Measurements from ENCODE around the gene COL9A1. TPM values are rescaled to one million over a fixed set of nuclear protein-coding genes. Genes with fewer than 3 reads are reported as not detected.

COL9A1 gene
- total RNA-seq, 1 experiment from 2014 or later = not detected

DNA sequence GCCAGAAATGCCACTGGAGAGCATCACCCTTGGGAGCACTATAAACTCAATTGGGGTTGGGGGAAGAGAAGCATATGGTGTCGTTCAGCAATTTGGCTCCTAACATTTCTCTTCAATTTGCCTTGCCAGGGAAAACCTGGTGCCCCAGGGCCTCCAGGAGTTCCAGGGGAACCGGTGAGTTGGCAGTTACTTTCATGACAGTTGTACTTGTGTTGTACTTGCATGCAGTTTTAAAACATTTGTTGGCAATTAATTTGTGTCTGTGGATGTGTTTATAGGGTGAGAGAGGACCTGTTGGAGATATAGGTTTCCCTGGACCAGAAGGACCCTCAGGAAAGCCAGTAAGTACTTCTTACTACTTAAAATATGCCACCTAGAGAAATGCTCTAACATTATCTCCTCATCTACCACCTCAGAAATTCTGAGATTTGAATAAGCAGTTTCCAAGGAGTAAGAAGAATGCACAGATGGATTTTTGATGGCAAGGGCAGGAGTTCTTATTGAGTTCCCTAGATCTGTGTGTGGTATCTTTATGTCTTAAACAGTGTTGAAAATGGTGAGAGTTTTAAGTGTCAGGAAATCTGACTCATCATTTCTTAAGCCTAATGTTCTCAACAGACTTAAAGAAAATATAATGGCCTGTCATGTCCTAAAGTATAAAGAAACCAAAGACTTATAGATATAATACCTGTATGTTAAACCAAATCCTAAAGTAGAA, 122.5 kb downstream of the COL9A1 start:
- Histone ChIP-seq H2AFZ (ENCODE audit: low read depth, low read length, poor library complexity, severe bottlenecking) (no peak overlapping the region), H3K4me2 (ENCODE audit: low read length) (no peak overlapping the region), H3K9me3 (ENCODE audit: control insufficient read depth in 1 of 2, insufficient read depth in 1 of 2, low read depth in 1 of 2, low read length in 2 of 2) (no peaks in the 10 kb centered on the region), H3K27ac (ENCODE audit: low read depth, low read length) (no peak overlapping the region), H3K36me3 (ENCODE audit: control insufficient read depth in 1 of 2, insufficient read depth in 2 of 2, low read length in 2 of 2) (no peaks in the 10 kb centered on the region), H3K9me2 (ENCODE audit: insufficient read depth) (no peaks in the 10 kb centered on the region), H3K4me3 (replicated peaks in 1 of 2; ENCODE audit: low read depth in 1 of 2, low read length in 2 of 2) (no peak overlapping the region), H3K9ac (ENCODE audit: low read length) (no peak overlapping the region), H3K79me2 (ENCODE audit: insufficient read depth, low read length) (no peaks in the 10 kb centered on the region), H3K27me3 (ENCODE audit: insufficient read depth, low read length) (peaks cover 11% of the 10 kb centered on the region; the same call in 1 of the 2 replicates), H4K20me1 (ENCODE audit: insufficient read depth) (no peaks in the 10 kb centered on the region), H3K4me1 (ENCODE audit: control insufficient read depth in 1 of 2, insufficient read depth in 2 of 2, low read length in 2 of 2) (no peaks in the 10 kb centered on the region)
- TF ChIP-seq RAD21 (IDR thresholded peaks at IDR 0.05; ENCODE audit: low read depth) (no peak), SRF (IDR thresholded peaks at IDR 0.05; ENCODE audit: low read depth) (no peak), EZH2 (IDR thresholded peaks at IDR 0.05) (no peak), FOSL1 (IDR thresholded peaks at IDR 0.05; ENCODE audit: low read depth) (no peak), EGR1 (IDR thresholded peaks at IDR 0.05; ENCODE audit: low read depth) (no peak), ZNF274 (IDR thresholded peaks at IDR 0.05; ENCODE audit: low read depth, low read length) (no peak), TCF7L2 (IDR thresholded peaks at IDR 0.05; ENCODE audit: borderline replicate concordance, extremely low read depth, insufficient read depth, insufficient read length) (no peak), POLR2A (IDR thresholded peaks at IDR 0.05; ENCODE audit: borderline replicate concordance, extremely low read depth, insufficient read depth, insufficient read length) (no peak), YY1 (IDR thresholded peaks at IDR 0.05; ENCODE audit: extremely low read depth, insufficient replicate concordance, low read depth, low read length) (no peak)
- TF ChIP-seq, protein P1, sequence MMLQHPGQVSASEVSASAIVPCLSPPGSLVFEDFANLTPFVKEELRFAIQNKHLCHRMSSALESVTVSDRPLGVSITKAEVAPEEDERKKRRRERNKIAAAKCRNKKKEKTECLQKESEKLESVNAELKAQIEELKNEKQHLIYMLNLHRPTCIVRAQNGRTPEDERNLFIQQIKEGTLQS (IDR thresholded peaks at IDR 0.05) = no peak
- TF ChIP-seq, protein P2, sequence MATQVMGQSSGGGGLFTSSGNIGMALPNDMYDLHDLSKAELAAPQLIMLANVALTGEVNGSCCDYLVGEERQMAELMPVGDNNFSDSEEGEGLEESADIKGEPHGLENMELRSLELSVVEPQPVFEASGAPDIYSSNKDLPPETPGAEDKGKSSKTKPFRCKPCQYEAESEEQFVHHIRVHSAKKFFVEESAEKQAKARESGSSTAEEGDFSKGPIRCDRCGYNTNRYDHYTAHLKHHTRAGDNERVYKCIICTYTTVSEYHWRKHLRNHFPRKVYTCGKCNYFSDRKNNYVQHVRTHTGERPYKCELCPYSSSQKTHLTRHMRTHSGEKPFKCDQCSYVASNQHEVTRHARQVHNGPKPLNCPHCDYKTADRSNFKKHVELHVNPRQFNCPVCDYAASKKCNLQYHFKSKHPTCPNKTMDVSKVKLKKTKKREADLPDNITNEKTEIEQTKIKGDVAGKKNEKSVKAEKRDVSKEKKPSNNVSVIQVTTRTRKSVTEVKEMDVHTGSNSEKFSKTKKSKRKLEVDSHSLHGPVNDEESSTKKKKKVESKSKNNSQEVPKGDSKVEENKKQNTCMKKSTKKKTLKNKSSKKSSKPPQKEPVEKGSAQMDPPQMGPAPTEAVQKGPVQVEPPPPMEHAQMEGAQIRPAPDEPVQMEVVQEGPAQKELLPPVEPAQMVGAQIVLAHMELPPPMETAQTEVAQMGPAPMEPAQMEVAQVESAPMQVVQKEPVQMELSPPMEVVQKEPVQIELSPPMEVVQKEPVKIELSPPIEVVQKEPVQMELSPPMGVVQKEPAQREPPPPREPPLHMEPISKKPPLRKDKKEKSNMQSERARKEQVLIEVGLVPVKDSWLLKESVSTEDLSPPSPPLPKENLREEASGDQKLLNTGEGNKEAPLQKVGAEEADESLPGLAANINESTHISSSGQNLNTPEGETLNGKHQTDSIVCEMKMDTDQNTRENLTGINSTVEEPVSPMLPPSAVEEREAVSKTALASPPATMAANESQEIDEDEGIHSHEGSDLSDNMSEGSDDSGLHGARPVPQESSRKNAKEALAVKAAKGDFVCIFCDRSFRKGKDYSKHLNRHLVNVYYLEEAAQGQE (IDR thresholded peaks at IDR 0.05; ENCODE audit: low read depth) = no peak
- ChIA-PET CTCF (no interaction called here), POLR2A (no interaction called here), RAD21 (ENCODE audit: low non-redundant PET in 1 of 2, low total read pairs in 2 of 2, uncharacterized antibody in 2 of 2, unreplicated experiment in 2 of 2) (no interaction called here)
- ATAC-seq (no peak), DNase-seq (ENCODE audit: low read depth, low spot score) (no peak)
- BruUV-seq (replicated peaks) = no TSS peak
- intact Hi-C loops (cut with micrococcal nuclease) = no loop called here

Measured in HCT116 (cell line).